PC-9 (cell line): ENCODE measurements around the gene THSD7B.
"Not testable (repeated sequence)": the region's sequence is repeated elsewhere in the genome, so short reads cannot be mapped to it uniquely, and the experiment has no call there.

Experiments
- EZH2 ChIP-seq: fragments of 200-600 bp; sonication (generic); IDR thresholded peaks from 2 replicates; pipeline ENCODE4 v1.8.0; 2017; ENCODE audit warnings: antibody characterized with exemption, low read depth
- TF ChIP-seq, protein P1 (sequence below): fragments of 200-600 bp; sonication (generic); conservative IDR thresholded peaks from 2 replicates; pipeline ENCODE4 v1.6.1; 2017; ENCODE audit warnings: mixed run types, antibody characterized with exemption, mild to moderate bottlenecking, moderate library complexity

DNA sequence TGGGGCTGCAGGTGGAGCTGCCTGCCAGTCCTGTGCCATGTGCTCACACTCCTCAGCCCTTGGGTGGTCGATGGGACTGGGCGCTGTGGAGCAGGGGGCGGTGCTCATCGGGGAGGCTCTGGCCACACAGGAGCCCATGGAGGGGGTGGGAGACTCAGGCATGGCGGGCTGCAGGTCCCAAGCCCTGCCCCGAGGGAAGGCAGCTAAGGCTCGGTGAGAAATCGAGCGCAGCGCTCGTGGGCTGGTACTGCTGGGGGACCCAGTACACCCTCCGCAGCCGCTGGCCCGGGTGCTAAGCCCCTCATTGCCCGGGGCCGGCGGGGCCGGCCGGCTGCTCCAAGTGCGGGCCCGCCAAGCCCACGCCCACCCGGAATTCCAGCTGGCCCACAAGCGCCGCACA is 566.2 kb downstream of the THSD7B start:
- TF ChIP-seq, protein P1, sequence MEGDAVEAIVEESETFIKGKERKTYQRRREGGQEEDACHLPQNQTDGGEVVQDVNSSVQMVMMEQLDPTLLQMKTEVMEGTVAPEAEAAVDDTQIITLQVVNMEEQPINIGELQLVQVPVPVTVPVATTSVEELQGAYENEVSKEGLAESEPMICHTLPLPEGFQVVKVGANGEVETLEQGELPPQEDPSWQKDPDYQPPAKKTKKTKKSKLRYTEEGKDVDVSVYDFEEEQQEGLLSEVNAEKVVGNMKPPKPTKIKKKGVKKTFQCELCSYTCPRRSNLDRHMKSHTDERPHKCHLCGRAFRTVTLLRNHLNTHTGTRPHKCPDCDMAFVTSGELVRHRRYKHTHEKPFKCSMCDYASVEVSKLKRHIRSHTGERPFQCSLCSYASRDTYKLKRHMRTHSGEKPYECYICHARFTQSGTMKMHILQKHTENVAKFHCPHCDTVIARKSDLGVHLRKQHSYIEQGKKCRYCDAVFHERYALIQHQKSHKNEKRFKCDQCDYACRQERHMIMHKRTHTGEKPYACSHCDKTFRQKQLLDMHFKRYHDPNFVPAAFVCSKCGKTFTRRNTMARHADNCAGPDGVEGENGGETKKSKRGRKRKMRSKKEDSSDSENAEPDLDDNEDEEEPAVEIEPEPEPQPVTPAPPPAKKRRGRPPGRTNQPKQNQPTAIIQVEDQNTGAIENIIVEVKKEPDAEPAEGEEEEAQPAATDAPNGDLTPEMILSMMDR, result not testable (repeated sequence)
- not testable (repeated sequence) for TF ChIP-seq EZH2
